Activated naive CD8-positive, alpha-beta T cell treated with anti-CD3 and anti-CD28 coated beads, Interleukin-2, amount 50 U/mL, for 16 hours (primary cell): ENCODE data around the gene SPC24.
"Not testable (repeated sequence)": the region's sequence is repeated elsewhere in the genome, so short reads cannot be mapped to it uniquely, and the experiment has no call there.

Experiments used
- DNase-seq: peaks from one replicate; pipeline ENCODE4 v3.0.0-alpha.2; 2020; ENCODE audit warnings: low read depth, low spot score

Gene SPC24

DNA sequence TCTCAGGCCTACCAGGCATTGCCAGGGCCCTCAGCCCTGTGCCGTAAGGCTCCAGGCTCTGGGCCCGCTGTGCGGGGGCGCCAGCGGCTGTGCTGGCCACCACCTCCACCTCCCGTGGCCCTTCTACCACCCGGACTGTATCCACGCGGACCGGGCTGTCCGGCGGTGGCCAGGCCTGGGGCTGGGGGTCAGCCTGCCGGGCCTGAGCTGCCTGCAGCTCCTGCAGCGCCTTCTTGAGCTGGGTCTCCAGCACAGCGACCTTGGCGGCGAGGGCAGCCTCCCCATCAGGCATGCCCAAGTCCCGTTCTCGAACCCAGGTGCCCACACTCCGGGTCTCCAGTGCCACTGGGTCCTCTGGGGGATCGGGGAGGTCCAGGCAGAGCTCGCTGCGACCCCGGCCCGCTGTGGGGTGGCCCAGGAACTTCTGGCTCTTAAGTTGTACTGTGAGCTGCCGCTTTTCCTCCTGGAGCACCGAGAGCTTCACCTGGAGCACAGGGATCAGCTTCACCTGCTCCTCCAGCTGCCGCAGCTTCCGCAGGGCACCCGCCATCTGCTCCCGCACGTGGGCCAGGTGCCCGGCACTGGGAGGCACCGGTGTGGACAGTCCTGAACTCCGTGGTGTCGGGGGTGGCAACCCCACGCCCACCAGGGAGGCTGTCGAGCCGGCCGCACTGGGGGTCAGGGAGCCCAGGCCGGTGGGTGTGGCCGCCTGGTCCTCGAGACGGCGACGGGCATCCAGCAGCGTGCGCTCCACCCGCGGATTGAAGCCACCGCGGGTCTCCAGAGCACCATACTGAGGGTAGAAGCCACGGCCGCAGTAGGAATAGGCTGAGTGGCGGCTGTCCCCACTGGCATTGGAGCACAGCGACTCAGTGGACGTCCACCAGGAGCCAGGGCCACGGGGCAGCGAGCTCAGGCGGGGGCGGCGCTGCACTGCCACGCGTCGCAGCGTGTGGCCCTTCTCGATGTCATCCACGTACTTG, 37.7 kb upstream of the SPC24 start:
- no peak for DNase-seq

DNA sequence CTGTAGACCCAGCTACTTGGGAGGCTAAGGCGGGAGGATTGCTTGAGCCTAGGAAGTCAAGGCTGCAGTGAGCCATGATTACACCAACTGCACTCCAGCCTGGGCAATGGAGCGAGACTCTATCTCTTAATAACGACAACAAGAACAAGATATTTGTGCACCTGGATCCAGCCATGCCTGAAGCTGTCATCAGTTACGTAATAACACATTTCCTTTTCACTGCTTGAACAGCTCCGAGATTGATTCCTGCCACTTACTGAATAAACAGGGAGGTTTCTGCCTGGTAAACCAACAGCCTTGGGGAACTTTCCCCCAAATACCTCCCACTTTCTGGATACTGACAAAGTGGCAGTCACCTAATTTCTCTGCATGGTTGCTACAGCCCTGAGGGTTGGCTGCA, 36.4 kb upstream of the SPC24 start:
- DNase-seq, result no peak

GRCh38 chr19:11191273-11191755, 35.7 kb upstream of the SPC24 start:
- no peak for DNase-seq

GRCh38 chr19:11190501-11190900, 34.9 kb upstream of the SPC24 start:
- no peak for DNase-seq

- no peak for DNase-seq
Measured at GRCh38 chr19:11187441-11187840, 31.9 kb upstream of the SPC24 start.

DNA sequence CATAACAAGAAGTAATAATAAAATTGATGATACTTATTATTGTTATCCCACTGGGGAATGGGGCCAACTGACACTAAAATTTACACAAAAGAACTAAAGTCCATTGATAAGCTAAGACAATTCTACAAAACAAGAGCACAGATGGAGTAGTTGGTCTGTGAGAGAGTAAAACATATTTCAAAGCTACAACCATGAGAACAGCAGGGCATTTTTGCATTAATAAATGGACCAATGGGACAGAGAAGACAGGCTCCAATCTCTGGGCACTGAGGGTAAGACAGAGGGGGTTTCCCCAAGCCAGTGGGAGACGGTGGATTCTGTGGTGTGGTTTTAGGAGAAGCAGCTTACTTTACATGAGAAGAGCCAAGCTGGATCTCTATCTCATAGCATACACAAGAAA, 27.4 kb upstream of the SPC24 start:
- DNase-seq, result no peak

DNA sequence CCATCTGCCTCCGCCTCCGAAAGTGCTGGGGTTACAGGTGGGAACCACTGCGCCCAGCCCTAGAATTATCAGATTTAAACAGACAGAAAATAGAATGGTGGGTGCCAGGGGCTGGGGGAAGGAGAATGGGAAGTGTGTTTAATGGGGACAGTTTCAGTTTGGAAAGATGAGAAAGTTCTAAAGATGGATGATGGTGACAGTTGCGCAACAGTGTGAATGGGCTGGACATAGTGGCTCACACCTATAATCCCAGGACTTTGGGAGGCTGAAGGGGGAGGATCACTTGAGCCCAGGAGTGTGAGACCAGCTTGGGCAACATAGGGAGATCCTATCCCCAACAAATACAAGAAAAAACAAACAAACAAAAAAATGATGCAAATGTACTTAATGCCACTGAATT, 25.9 kb upstream of the SPC24 start:
- DNase-seq, result no peak

GRCh38 chr19:11180975-11181374, 25.4 kb upstream of the SPC24 start:
- not testable (repeated sequence) for DNase-seq

DNA sequence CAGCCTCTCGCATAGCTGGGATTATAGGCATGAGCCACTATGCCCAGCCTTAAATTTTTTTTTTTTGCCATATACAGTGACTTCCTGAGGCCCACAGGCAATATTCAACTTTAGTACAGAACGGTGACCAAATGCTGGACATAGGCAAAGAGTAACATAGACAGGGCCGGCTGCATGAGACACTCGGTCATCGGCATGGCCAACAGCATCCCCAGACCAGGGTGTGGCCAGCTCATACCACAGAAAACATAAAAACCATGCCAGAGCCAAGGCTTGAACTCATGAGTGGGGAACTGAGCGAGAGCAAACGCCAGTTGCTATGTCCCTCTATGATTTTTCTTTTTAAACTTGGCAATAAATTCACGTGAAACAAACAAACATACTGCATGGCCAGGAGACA, 24.8 kb upstream of the SPC24 start:
- DNase-seq, result no peak

DNA sequence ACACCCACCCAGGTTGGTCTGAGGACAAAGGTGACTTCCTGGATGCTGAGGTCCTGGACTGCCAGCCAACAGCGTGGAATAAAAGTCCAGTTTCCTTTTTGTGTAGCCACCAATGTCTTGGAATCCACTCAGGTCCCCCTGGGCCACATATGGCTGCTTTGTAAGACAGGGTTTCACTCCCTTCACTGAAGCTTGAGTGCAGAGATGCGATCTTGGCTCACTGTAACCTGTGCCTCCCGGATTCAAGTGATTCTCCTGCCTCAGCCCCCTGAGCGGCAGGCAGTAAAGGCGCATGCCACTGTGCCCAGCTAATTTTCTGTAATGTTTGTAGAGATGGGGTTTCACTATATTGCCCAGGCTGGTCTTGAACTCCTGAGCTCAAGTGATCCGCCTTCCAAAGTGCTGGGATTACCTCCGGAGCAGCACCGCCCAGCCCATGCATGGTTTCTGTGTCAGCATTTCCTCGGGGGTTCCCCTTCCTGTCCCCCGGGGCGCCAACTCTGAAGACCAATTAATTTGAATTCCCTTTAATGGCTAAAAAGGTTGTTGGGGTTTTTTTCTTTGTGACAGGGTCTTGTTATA, 24.2 kb upstream of the SPC24 start:
- DNase-seq, result no peak

GRCh38 chr19:11179145-11179465, 23.5 kb upstream of the SPC24 start:
- not testable (repeated sequence) for DNase-seq

DNA sequence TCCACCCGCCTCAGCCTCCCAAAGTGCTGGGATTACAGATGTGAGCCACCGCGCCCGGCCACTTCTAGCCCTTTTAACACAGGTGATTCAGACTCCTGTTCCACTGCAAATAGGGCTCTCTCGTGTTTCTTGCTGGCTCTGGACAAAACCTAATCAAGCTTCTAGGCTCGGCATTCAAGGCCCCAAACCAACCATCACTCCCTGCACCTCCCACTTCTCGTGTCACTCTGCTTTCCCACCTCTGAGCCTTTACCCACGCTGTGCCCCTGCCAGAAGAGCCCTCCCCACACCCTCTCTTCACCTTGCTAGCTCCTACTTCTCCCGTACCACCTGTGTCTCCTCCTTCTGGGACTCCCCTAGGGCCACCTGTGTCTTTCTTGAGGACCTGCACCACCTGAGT, 22.0 kb upstream of the SPC24 start:
- DNase-seq, result no peak

- no peak for DNase-seq
Measured at GRCh38 chr19:11176466-11177193, 21.0 kb upstream of the SPC24 start.

- no peak for DNase-seq
Measured at GRCh38 chr19:11175920-11176319, 20.3 kb upstream of the SPC24 start.

- no peak for DNase-seq
Measured at GRCh38 chr19:11174336-11174735, 18.8 kb upstream of the SPC24 start.

GRCh38 chr19:11173516-11174155, 18.1 kb upstream of the SPC24 start:
- DNase-seq, result no peak

DNA sequence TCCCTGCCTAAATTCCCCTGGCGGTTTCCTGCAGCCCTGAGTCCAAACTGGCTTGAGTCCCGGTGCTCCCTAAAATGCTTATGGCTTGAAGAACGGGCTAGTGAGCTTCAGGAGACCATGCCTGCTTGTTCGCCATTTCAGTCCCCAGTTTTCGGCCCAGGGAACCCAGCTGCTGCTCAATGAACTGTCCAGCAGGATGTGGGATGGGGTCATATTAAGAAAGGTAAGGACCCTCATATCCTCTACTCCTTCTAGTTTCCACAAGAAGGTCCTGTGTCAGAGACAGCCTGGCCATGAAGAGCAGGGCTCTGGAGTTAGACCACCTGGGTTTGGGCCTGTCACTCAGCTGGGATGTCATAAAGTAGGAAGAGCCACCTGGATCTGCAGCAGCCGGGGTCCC, 17.0 kb upstream of the SPC24 start:
- DNase-seq, result no peak

GRCh38 chr19:11171144-11171543, 15.6 kb upstream of the SPC24 start:
- no peak for DNase-seq

DNA sequence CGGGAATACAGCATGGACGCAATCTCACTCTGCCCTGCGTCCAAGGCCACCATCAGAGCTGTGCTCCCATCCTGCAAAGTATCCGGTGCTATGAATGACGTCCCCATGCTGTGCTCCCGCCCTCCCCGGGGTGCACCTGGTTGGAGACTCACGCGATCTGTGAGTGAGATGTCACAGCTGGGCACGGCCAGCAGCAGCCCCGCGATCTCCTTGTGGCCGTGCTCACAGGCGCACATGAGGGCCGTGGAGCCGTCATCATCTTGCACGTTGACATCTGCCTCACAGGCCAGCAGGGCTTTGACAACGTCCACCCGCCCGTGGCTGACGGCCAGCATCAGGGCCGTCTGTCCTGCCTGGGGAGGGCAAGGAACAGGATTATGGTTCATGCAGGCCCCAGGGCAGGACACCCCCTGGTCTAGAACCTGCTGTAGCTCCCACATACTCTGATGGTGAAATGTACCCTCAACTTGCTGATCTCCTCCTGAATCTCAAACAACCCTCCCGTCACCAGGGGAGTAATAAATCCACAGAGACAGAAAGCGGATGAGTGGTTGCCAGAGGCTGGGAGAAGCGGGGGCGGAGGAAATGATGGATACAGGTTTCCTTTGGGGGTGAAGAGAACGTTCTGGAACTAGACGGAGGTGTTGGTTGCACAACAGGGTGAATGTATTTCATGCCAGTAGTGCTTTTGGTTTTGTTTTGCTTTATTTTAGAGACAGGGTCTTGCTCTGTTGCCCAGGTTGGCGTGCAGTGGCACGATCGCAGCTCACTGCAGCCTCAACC, 14.5 kb upstream of the SPC24 start:
- no peak for DNase-seq

DNA sequence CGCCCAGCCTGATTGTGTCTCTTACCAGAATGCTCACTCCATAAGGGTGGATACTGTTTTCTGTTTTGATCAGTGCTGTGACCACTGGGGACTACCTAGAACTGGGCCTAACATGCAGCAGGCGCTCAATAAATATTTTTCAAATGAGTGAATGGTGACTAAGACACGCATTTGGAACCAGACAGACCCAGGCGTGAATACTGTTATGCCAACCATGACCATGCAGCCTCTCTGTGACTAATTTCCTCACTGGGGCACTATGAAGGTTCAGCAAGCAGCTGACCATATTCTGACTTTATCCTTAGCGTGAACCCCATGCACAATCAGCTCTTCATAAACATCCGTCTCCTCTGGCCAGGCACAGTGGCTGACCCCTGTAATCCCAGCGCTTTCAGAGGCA, 13.0 kb upstream of the SPC24 start:
- no peak for DNase-seq
